Epithelial cell of esophagus (primary cell): Measurements from ENCODE around the gene TMED3.

Source experiments
- DNase-seq: peaks from one replicate; pipeline ENCODE4 v3.0.0; 2010; ENCODE audit warnings: low read depth
- H3K4me3 ChIP-seq: 2 replicates; pipeline ENCODE4 v1.5.1; 2011; ENCODE audit warnings: mild to moderate bottlenecking, low read length, control low read depth
- TF ChIP-seq, protein P1 (sequence below): IDR thresholded peaks from 2 replicates; pipeline ENCODE4 v1.5.1; 2011; ENCODE audit warnings: low read depth, mild to moderate bottlenecking, low read length, control low read depth, inconsistent platforms; ENCODE audit not compliant: insufficient read depth; ENCODE audit errors: missing control alignments

TMED3 gene

DNA sequence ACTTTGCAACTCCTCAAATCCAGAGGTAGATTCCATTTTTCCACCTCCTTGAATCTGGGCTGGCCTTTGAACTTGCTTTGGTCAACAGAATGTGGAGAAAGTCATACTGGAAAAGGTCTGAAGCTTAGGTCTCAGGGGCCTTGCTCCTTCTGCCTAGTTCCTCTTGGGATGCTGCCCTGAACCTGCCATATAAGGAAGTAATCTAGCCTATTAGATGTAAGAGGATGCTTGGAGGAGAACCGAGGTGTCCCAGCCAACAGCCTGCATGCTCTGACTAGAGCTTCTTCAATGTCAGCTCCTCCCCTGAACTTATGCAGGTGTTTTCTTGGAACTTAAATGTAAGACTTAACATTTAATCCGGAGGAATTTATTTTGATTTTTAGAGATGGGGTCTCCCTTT, 2.0 kb upstream of the TMED3 start:
- no peak for DNase-seq
- TF ChIP-seq, protein P1, sequence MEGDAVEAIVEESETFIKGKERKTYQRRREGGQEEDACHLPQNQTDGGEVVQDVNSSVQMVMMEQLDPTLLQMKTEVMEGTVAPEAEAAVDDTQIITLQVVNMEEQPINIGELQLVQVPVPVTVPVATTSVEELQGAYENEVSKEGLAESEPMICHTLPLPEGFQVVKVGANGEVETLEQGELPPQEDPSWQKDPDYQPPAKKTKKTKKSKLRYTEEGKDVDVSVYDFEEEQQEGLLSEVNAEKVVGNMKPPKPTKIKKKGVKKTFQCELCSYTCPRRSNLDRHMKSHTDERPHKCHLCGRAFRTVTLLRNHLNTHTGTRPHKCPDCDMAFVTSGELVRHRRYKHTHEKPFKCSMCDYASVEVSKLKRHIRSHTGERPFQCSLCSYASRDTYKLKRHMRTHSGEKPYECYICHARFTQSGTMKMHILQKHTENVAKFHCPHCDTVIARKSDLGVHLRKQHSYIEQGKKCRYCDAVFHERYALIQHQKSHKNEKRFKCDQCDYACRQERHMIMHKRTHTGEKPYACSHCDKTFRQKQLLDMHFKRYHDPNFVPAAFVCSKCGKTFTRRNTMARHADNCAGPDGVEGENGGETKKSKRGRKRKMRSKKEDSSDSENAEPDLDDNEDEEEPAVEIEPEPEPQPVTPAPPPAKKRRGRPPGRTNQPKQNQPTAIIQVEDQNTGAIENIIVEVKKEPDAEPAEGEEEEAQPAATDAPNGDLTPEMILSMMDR = no peak
- H3K4me3 ChIP-seq = no peak overlapping the region

DNA sequence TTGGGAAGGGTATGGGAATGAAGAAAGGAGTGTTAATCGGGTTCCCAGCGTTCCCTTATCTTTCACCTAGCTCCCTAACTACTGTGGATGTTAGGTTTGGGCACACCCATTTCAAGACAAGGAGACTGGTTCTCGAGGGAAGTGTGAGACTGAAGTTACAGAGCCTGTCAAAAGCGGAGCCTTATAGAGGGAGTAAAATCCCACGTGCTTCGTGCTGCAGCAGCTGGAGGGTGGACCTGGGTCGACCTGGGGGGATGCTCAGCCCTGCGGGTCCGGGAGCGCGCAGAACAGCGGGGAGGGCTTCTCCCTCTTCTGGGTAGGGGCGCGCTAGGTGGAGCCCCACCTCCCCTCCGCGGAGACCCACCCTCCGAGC, 314 bp upstream of the TMED3 start:
- TF ChIP-seq, protein P1 = no peak
- DNase-seq = peak; percentile 27

DNA sequence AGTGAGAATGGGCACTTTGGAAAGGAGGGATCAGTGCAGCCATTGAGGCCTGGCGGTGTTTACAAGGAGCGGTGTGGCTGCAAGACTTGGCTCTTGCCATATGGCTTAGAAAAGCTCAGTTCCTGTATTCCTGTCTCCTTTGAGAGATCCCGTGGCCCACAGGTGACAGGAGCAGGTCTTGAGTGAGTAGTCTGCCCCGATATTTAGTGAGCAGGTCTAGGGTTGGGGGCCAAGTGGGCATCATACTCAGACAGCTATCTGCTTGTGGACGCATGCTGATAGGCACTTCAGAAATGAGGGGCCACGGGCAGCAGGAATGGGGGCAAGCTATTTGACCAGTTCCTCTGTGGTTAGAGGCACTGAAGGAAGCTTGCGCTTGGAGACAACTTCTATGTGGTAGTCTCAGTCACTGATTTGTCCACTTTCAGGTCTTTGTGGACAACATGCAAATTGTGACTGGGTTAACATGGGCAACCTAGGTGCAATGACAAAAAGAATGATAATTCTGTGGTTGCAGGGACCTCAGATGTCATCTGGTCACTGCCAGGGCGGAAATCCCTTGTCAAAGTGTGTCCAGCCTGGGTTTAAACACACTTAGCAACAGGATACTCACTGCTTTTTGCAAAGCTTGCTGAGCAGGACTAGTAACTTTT, 1.1 kb downstream of the TMED3 start:
- no peak for DNase-seq
- TF ChIP-seq, protein P1 = no peak
- H3K4me3 ChIP-seq = peak overlapping the region; percentile 90

More for the DNA sequence above, 314 bp upstream of the TMED3 start:
- peak overlapping the region; percentile 90 for H3K4me3 ChIP-seq

DNA sequence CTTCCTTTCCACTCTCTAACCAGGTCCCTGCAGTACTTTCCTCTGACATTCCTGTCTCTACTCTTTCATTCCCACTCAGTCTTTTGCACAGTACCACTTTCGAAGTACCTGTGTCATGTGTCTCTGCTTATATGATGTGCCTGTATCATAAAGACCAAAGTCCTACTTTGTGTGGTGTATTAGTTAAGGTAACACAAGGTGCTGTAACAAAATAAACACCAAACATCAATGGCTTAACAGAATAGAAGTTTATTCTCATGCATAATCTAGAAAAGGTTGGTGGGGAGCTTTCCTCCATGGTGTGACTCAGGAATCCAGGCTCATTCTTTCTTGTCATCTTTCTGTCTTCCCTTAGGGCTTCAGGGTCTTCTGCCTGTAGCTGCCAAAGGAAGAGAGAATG, 3.3 kb downstream of the TMED3 start:
- TF ChIP-seq, protein P1 = no peak
- DNase-seq = no peak
- H3K4me3 ChIP-seq = no peak overlapping the region

DNA sequence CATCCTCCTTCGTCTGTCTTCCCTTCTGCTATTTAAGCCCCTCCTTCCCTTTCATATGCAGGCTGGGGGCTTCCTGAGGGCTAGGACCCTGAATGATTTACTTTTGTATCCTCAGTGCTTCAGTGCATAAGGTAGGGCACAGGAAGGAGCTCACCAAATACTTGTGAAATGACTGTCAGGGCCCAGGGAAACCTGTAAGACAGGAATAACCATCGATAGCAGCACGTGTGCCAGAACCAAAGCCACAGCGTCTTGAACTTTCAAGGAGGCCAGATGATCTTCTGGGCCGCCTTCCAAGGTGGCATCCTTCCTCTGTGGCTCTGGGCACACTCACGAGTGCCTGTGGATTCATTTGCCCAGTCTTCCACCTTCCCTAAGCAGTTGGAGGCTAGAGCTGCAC, 3.9 kb downstream of the TMED3 start:
- peak; percentile 95 for DNase-seq
- TF ChIP-seq, protein P1 = no peak
- H3K4me3 ChIP-seq = no peak overlapping the region

DNA sequence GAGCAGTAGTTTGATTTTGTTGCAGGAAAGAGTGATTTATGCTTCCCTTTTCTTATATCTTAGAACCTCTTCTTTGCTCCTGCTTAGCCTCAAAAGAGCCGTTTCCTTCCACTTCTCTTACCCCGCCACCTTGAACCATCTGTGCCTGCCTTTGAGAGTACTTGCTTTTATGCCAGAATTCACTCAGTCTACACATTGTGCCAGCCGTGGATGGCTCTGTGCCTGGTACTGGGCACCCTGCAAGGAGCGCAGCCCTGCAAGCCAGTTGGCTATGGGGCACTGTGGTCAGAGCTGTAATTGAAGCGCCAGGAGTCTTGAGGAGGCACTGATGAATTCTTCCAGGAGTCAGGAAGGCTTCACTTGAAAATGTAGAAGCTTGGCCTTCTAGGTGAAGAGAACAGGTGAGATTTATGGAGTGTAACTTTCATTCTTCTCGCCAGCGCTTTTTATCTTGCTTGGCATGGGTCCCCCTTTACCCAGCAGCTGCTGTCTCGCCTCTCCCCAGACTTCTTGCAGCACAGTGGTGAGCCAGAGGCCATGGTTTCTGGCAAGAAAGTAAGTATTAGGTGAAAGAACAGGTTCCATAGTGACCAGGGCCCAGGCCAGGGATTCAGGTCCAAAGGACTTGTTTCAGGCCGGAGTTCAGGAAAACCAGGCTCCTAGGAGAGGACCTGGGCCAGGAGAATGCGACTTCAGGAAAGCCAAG, 4.9 kb downstream of the TMED3 start:
- DNase-seq = no peak
- TF ChIP-seq, protein P1 = no peak
- no peak overlapping the region for H3K4me3 ChIP-seq
